Epithelial cell of proximal tubule (primary cell): ENCODE data around the gene CFAP298. TPM values are rescaled to one million over a fixed set of nuclear protein-coding genes. Genes with fewer than 3 reads are reported as not detected.
"Not testable (repeated sequence)": the region's sequence is repeated elsewhere in the genome, so short reads cannot be mapped to it uniquely, and the experiment has no call there.

Experiments
- DNase-seq: peaks from one replicate; pipeline ENCODE4 v3.0.0-alpha.2; 2011; ENCODE audit warnings: low read depth
- H3K4me3 ChIP-seq: 2 replicates; pipeline ENCODE4 v1.5.1; 2011; ENCODE audit warnings: low read depth, mild to moderate bottlenecking, low read length
- total RNA-seq: library from RNA; depleted of rRNA; stranded (reverse); fragments of >200 nt; gene quantifications from 2 replicates; pipeline ENCODE4 v1.2.3, GENCODE V29; 2015
- TF ChIP-seq, protein P1 (sequence below): conservative IDR thresholded peaks from 2 replicates; pipeline ENCODE4 v1.5.1; 2012; ENCODE audit warnings: low read depth, mild to moderate bottlenecking, low read length

CFAP298 gene
- total RNA-seq, 1 donor from 2014 or later, result 70.5 TPM

DNA sequence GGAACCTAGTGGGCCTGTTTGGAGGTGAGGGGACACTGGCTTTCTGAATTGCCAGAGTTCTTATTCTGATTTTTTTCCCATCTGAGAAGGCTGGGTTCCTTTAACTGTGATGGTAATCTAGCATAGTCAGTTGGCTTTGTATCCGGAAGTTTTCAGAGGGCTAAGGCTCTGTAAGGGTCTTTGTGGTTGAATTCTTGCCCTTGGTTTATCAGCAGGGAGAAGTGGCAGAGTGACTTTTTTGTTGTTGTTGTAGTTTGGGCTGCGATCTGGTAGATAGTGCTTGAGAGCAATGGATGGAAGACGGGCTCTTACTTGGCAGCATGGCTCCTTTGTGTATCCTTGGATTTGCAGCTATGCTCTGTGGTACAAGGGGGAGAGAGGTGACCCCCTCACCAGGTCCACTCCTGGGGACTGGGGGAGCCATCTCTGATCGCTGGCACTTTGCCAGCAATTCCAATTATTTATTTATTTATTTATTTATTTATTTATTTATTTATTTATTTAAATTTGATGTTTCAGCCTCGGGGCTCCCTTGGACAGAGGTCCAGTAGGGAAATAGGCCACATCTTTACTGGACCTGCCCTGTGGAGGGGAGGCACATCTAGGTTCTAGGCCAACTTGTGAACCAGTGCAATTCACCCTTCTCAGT, 45.3 kb downstream of the CFAP298 start:
- H3K4me3 ChIP-seq, result no peak overlapping the region
- no peak for DNase-seq
- TF ChIP-seq, protein P1, sequence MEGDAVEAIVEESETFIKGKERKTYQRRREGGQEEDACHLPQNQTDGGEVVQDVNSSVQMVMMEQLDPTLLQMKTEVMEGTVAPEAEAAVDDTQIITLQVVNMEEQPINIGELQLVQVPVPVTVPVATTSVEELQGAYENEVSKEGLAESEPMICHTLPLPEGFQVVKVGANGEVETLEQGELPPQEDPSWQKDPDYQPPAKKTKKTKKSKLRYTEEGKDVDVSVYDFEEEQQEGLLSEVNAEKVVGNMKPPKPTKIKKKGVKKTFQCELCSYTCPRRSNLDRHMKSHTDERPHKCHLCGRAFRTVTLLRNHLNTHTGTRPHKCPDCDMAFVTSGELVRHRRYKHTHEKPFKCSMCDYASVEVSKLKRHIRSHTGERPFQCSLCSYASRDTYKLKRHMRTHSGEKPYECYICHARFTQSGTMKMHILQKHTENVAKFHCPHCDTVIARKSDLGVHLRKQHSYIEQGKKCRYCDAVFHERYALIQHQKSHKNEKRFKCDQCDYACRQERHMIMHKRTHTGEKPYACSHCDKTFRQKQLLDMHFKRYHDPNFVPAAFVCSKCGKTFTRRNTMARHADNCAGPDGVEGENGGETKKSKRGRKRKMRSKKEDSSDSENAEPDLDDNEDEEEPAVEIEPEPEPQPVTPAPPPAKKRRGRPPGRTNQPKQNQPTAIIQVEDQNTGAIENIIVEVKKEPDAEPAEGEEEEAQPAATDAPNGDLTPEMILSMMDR, result no peak

DNA sequence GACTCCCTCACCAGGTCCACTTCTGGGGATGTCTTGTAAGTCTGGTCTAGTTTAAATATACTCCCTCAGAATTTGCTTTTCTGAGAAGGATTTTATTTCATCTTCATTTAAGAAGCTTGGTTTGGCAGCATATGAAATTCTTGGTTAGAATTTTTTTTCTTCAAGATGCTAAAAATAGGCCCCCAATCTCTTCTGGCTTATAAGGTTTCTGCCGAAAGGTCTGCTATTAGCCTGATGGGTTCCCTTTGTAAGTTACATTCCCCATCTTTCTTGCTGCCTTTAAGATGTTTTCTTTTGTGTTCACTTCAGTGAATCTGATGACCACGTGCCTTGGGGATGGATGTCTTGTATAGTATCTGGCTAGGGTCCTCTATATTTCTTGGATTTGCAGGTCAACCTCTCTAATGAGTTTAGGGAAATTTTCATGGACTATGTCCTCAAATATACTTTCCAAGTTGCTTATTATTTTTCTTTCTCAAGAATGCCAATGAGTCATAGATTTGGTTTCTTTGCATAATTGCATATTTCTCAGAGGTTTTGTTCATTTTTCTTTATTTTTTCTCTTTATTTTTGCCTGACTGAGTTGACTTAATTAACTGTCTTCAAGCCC, 46.2 kb downstream of the CFAP298 start:
- no peak overlapping the region for H3K4me3 ChIP-seq
- TF ChIP-seq, protein P1, result no peak
- no peak for DNase-seq

DNA sequence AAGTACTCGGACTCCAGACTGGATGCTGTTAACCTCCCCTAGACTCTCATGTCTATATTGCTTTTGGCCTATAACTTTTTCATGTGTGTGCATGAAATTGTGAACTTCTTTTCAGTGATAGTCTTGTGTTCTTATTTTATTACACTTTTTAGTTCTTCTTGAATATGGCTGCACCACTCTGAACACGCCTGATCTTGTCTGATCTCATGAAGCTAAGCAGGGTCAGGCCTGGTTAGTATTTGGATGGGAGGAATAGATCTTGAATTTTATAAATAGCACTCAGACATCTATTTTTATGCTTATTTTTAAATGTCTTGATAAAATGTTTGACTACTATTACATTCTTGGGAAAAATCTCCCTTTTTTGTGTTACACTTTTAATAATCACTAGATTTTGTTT, 49.3 kb downstream of the CFAP298 start:
- TF ChIP-seq, protein P1, result no peak
- DNase-seq, result no peak
- no peak overlapping the region for H3K4me3 ChIP-seq

DNA sequence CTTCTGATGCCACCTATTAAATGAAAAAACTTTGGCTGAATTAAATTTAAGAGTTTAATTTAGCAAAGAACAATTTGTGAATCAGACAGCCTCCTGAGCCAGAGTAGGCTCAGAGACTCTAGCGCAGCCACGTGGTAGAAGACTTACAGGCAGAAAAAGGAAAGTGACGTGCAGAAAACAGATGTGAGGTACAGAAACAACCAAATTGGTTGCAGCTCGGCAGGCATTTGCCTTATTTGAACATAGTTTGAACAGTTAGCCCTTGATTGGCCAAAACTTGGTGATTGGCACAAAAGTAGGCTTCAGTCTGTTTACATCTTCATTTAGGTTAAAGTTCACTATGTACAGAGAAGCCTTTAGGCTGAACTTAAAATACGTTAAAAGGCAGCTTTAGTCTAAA, 49.8 kb downstream of the CFAP298 start:
- no peak overlapping the region for H3K4me3 ChIP-seq
- TF ChIP-seq, protein P1, result peak; percentile 50
- no peak for DNase-seq

DNA sequence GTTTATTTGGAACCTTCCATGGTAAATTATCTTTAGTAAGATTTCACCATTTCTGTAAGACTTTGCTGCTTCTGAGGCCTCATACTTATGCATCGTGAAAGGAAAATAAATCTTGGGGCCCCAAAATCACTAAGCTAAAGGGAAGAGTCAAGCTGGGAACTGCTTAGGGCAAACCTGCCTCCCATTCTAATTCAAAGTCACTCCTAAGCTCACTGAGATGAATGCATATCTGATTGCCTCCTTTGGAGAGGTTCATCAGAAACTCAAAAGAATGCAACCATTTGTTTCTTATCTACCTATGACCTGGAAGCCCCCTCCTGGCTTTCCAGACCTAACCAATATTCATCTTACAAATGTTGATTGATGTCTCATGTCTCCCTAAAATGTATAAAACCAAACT, 50.7 kb downstream of the CFAP298 start:
- H3K4me3 ChIP-seq, DNase-seq: not testable (repeated sequence)

DNA sequence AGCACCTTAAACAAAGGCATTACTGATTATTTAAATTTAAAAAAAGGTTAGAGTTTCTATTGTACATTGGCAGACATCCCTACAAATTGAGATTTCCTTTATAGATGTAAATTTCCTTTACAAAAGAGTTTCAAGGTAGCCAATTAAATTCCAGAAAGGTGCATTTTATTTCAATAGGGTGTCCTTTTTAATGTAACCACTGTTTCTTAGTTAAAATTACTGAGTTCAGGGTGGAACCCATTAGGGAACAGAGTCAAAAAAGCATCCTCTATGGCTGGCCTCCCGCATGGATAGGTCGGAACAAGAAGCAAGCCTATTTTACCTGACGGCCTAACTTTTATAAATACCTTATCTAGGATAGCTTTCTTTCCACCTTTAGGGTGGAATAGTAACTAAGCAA, 51.3 kb downstream of the CFAP298 start:
- TF ChIP-seq, protein P1, result no peak
- DNase-seq, result no peak
- no peak overlapping the region for H3K4me3 ChIP-seq

DNA sequence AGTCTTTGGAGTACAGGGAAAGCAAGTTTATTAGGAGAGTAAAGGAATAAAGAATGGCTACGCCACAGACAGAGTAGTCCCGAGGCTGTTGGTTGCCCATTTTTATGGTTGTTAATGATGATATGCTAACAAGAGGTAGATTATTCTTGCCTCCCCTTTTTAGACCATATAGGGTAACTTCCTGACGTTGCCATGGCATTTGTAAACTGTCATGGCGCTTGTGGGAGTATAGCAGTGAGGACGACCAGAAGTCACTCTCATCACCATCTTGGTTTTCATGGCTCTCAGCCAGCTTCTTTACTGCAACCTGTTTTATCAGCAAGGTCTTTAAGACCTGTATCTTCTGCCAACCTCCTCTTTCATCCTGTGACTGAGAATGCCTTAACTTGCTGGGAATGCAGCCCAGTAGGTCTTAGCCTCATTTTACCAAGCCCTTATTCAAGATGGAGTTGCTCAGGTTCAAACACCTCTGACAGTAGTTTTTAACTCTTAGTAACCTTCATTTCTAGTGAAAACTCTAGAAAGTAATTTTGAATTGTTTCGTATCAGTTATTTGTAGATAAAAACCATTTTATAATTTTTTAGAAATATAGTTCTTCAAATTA, 53.1 kb downstream of the CFAP298 start:
- DNase-seq, result no peak
- TF ChIP-seq, protein P1, result no peak
- H3K4me3 ChIP-seq, result no peak overlapping the region
